Measurements from ENCODE around the gene PIBF1.

The PIBF1 gene

GRCh38 chr13:73065665-73066340 lies 283.9 kb downstream of the PIBF1 start:
- Histone ChIP-seq H4K20me1 (ENCODE audit: insufficient read depth, low read length) (no peaks in the 10 kb centered on the region; the same call in 1 of the 2 replicates), H3K9ac (ENCODE audit: low read depth, low read length) (no peak overlapping the region), H3K4me2 (ENCODE audit: insufficient read depth, low read length) (no peak overlapping the region), H3K27me3 (ENCODE audit: insufficient read depth, low read length, poor library complexity) (no peaks in the 10 kb centered on the region), H3K27ac (ENCODE audit: low read length) (no peak overlapping the region), H3K4me1 (ENCODE audit: insufficient read depth, low read length) (peaks cover 3% of the 10 kb centered on the region), H3K36me3 (ENCODE audit: insufficient read depth, low read length) (no peaks in the 10 kb centered on the region), H3K4me3 (ENCODE audit: low read depth in 1 of 2, low read length in 2 of 2) (no peak overlapping the region), H3K79me2 (ENCODE audit: insufficient read depth, low read length) (no peaks in the 10 kb centered on the region), H3K9me3 (ENCODE audit: insufficient read depth, low read length, severe bottlenecking) (no peaks in the 10 kb centered on the region), H2AFZ (ENCODE audit: low read depth, low read length) (no peak overlapping the region)
- ATAC-seq (ENCODE audit: insufficient read depth, low read depth) (no peak), DNase-seq (no peak)
- TF ChIP-seq EZH2 (IDR thresholded peaks at IDR 0.05; ENCODE audit: borderline replicate concordance, low read depth, low read length, severe bottlenecking) (no peak), CTCF (IDR thresholded peaks at IDR 0.05; ENCODE audit: borderline replicate concordance, extremely low read depth, low read length, poor library complexity, severe bottlenecking) (no peak)

Data from DND-41 (cell line).